Adrenal gland (tissue), 5 donors: ENCODE results near the gene SRRT.

Experiments used
- POLR2A ChIP-seq, 2 donors: fragments of 450-650 bp; IDR thresholded peaks; one replicate each; pipeline ENCODE4 v1.6.1; 2017; ENCODE audit warnings: antibody characterized with exemption in 2 of 2, mild to moderate bottlenecking in 2 of 2, moderate library complexity in 1 of 2
- TF ChIP-seq, protein P1 (sequence below), 6 experiments: fragments of 450-650 bp in 4 of 6; fragments of 200-600 bp in 2 of 6; sonication (generic) in 1 of 6; IDR thresholded peaks; 1 replicate in 5 of 6; 2 replicates in 1 of 6; pipeline versions ENCODE4 v1.5.1 to v1.8.0; 2016 to 2021; ENCODE audit warnings: antibody characterized with exemption in 6 of 6, mild to moderate bottlenecking in 2 of 6, moderate library complexity in 1 of 6
- donor health status: DM: no; HTN: no; CAD: no.

- no peak for TF ChIP-seq POLR2A (IDR thresholded peaks at IDR 0.05)
- TF ChIP-seq, protein P1, sequence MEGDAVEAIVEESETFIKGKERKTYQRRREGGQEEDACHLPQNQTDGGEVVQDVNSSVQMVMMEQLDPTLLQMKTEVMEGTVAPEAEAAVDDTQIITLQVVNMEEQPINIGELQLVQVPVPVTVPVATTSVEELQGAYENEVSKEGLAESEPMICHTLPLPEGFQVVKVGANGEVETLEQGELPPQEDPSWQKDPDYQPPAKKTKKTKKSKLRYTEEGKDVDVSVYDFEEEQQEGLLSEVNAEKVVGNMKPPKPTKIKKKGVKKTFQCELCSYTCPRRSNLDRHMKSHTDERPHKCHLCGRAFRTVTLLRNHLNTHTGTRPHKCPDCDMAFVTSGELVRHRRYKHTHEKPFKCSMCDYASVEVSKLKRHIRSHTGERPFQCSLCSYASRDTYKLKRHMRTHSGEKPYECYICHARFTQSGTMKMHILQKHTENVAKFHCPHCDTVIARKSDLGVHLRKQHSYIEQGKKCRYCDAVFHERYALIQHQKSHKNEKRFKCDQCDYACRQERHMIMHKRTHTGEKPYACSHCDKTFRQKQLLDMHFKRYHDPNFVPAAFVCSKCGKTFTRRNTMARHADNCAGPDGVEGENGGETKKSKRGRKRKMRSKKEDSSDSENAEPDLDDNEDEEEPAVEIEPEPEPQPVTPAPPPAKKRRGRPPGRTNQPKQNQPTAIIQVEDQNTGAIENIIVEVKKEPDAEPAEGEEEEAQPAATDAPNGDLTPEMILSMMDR (IDR thresholded peaks at IDR 0.05) = no peak
Measured at GRCh38 chr7:100865938-100866728, 8.8 kb upstream of the SRRT start.
